GM21367 (cell line): Measurements from ENCODE around the gene EPHA1.

ENCODE experiments used
- ATAC-seq: cut with Tn5 transposase; IDR thresholded peaks from one replicate; pipeline ENCODE4 v1.9.1; 2021; ENCODE audit not compliant: unreplicated experiment

Gene EPHA1

DNA sequence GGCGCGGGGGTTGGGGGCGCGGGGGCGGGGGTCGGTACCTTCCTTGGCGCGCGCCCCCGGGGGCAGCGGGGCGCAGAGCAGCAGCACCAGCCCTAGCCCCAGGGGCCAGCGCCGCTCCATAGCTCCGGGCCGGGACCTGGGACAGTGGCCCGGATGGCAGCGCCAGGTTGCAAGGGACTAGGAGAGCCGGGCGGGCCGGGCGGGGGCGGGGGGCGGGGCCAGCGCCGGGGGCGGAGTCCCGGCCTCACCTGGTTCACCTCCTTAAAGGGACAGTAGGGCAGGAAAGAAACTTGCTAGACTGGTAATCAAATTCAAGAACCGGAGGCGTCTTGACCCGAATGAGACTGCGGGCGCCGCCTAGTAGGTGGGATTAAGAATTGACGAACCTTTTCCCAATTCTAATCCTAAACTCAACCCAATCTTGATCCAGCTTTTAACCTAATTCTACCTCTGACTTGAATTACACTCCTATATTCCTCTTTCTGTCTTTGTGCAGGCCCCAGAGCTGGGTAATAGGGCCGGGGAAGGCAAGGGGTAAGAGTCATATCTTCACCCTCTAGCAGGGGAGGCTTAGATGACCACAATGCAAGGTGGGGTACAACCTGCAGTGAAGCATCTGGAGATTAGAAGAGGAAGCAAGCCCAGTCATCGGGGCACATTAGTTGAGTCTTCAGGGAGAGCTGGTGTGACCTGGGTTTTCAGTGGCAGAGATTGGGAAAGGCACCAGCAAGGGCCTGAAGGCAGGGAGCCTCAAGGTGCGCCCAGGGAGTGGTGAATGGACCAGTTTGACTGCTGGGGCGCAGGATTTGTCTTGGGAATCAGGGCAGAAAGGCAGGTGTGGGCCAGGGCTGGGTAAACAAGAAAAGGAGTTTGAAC, at the start of gene EPHA1:
EPHA1 (minus strand) TSS at position 171 of the 876 bp plus-strand sequence; CDS start at position 120, 51 bp downstream.
- ATAC-seq = no peak

DNA sequence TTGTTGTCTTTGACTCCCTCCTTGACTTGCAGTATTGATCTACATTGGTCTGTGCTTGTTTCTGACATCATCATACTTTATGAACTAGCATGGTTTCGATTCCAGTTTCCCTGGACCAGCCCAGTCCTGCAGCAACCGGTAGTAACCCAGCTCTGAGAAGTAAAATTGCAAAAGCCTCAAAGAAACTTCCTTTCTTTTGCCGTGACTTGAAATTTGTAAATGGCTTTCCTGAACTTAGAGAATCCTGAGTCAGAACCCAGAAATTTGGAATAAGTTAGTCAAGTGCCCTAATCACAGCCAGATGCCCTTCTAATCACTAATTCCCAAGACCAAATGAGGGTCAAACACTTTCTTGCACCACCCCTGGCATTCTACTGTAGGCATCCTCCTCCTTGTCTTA, 49.6 kb upstream of the EPHA1 start:
- ATAC-seq = no peak

DNA sequence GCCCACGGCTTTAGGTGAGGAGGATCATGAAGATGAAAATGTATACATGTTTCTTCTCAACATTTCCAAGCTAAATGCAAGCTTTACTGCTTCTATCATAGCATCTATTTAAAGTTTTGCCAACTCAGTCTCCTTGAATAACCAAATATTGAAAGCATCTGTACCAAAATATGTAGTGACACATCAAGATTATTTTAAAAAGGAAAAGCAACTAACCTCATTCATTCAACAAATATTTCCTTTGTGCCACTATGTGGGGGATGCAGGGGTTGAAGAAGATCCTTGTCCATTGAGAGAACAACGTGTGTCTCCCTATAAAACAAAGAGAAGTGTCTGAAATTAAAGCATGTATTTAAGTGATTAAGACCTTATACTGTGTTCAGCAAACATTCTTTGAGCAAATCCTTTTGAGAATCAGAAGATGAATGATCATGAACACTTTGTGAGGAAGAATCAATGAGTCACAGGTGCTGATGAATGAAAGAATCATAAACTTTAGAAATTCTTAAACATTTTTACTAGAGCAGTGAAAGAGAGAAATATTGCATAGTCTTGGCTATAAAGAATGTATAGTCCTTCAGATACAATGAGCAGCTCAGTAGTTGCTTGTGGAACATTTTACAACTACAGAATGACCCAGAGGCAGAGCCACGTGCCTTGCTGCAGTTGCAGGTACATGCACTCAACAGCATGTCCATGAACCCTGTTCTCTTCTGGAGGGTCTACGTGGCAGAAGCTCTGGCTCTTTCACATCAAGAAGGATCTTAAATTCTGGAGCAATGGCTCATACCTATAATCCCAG, 48.5 kb upstream of the EPHA1 start:
- no peak for ATAC-seq

DNA sequence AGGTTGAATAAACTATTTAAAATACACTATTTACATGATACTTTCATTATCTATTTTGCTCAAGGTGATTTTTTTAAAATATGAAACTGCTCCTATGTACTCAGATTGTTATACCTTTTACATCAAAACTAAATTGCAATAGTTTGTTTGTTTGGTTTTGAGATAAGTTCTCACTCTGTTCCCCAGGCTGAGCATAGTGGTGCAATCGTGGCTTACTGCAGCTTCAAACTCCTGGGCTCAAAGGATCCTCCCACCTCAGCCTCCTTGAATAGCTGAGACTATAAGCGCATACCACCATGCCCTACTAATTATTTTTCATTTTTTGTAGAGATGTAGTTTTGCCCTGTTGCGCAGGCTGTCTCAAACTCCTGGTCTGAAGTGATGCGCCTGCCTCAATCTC, 47.3 kb upstream of the EPHA1 start:
- no peak for ATAC-seq

DNA sequence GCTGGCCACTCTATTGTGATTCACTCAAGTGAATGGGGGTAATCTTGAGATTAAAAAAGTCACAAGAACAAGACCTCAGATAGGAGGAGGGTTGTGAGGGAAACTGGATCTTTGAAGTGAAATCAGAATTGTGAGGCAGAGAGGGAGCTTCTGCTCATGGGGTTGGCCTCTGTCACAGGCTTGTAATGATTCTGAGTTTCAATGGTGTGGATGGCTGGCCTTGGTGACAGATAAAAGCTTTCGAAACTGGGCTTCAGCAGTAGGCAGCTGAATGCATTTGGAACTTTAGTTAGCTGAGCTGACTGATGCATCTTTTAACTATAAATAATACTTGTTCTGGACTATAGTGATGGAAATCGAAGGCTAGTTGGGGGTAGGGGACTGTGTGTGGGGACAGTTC, 46.8 kb upstream of the EPHA1 start:
- no peak for ATAC-seq

DNA sequence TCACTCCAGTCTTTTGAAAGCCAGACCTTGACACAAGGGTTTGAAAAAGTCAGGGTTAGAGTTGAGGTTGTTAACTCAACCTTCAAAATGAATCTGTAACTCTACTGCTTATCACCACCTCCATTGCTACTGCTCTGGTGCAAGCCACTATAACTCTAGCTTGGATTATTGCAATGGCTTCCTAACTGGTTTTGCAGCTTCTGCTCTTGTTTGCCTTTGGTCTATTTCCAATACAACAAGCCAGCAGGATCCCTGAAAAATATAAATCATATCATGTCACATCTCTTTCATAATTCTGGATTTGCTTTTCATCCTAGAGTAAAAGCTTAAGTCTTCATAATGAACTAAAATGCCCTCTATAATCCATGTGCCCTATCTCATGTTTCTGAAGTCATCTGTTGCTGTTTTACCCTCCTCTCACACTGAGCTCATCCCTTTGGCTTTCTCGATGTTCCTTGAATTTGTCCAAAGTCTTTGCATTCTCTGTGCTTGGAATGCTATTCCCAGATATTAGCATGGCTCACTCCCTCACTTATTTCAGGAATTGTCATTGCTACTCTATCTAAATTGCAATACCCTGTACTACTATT, 45.5 kb upstream of the EPHA1 start:
- ATAC-seq = no peak

DNA sequence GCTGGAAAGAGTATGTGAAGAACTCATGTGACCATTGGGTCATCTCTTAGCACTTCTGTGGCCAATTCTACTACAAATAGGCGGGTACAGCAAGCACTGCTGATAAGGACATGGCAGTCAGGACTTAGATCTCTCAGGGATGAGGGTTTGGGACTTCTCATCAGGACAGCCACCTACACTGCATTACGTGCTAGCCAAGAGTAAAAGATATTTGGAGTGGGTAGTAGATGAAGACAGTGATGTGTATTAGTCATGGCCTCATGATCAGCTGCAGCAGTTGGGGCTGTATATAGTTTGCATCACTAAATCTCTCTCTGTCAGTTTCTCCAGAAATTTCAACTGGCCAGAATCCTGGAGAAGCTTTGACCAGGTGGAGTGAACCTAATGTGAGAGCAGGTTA, 43.8 kb upstream of the EPHA1 start:
- ATAC-seq = no peak

DNA sequence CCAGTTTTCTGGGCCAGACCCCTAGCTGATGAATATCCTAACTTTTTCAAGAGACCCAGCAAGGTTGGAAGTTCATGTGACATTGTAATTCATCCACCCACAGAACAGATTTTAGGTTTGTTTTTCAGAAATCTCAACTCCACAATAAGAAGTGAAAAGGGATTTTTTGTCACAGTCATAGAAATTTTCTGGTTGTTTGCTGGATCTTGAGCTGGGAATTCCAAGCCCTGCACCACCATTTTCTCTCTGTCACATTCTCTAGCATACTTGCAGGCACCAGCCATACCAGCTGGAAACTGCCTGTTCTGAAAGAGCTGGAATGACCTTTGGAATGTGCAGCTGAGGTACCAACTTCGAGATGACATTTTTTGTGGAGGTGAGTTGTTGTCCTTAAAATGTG, 43.1 kb upstream of the EPHA1 start:
- ATAC-seq = no peak

DNA sequence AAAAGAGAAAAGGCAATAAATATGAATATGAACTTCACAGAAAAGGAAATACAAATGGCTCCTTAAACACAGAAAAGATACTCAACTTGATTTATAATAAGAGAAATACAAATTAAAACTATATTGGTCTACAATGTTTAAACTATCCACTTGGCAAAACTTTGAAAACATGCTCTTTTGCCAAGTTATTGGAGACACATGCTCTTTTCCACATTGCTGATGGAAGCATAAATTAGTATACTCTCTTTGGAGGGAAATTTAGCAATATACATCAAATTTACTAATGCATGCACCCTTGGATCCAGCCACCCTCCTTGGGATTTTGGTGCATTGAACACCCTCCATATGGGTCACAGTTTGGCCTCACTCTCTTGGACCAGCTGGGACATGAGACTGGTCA, 42.5 kb upstream of the EPHA1 start:
- no peak for ATAC-seq

DNA sequence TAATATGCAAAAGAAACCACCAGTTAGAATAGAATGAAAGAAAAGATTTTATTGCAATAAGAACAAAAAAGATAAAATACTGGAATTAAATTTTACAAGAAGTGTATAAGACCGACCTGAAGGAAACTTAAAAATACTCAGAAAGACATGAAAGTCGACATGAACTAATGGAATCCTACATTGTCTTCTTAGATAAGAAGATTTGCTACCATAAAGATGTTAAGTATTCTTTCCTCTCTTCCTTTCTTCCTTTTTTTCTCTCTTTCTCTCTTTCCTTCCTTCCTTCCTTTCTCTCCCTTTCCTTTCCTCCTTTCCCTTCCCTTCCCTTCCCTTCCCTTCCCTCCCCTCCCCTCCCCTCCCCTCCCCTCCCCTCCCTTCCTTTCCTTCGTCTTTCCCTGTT, 41.1 kb upstream of the EPHA1 start:
- no peak for ATAC-seq

DNA sequence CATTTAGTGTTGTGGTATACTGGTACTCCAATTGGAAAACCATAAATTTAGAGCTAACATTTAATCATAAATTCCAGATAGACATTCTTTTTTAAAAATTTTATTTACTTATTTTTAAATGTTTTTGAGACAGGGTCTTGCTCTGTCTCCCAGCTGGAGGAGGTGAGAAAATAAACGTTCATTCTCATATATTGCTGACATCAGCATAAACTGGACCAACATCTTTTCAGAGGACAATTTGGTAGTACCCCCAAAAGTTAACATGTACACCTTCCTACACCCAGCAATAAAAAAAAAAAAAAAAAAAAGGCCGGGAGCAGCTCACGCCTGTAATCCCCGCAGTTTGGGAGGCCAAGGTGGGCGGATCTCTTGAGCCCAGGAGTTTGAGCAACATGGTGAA, 39.8 kb upstream of the EPHA1 start:
- no peak for ATAC-seq

DNA sequence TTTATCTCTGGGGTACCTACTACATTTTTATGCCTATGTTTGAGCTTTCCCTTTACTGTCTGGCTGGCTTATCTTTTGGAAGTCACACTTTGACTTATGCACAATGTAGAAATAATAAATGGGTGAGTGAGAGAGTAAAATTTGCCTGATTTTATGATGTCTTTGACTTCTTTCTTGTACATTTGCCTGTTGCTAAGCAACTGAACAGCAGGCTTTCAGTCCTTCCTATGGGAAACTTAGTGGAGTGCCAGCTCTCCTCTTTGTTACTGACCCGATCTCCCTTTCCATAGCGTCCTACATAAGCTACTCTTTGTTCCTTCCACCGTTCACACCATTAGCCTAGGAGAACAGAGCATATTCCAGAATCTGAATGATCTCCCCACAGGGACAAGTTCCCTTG, 38.8 kb upstream of the EPHA1 start:
- no peak for ATAC-seq

DNA sequence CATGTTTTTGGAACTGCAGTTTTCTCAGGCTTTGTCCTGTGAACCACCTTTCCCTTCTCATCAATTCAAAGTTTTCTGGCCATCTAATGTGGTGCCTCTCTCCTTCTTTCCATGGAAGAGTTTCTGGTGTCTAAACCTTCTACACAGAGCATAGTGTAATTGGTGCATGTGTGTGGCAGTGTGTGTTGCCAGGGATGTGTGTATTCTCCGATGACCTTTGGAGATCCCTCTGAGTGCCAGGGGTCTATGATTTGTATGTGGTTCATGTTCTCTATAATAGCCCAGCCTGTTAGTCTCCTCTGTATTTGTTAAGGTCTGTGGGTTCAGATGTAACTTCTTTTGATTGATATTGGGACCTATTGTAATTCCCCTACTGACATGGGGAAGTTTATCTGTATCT, 36.1 kb upstream of the EPHA1 start:
- no peak for ATAC-seq

DNA sequence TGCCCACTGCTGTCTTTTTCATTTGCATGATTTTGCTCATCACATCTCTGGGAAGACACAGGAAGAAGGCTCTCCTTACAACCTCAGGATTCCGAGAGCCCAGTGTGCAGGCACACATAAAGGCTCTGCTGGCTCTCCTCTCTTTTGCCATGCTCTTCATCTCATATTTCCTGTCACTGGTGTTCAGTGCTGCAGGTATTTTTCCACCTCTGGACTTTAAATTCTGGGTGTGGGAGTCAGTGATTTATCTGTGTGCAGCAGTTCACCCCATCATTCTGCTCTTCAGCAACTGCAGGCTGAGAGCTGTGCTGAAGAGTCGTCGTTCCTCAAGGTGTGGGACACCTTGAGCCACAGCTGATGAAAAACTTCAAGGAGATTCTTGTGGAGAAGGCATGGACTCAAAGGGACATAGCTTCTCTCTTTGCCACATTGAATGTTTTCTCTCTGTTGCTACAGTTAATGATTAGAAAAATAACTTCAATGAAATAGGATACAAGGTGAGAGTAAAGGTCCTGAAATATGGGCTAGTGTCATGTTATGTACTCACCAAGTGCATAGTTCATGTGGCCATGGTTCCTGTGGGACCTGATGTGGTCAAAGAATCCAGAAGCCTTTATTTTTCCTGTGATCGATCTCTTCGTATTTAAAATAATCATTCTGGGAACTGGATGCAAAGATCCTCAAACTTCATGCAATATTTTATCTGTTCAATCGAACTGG, 35.6 kb upstream of the EPHA1 start:
- ATAC-seq = no peak

DNA sequence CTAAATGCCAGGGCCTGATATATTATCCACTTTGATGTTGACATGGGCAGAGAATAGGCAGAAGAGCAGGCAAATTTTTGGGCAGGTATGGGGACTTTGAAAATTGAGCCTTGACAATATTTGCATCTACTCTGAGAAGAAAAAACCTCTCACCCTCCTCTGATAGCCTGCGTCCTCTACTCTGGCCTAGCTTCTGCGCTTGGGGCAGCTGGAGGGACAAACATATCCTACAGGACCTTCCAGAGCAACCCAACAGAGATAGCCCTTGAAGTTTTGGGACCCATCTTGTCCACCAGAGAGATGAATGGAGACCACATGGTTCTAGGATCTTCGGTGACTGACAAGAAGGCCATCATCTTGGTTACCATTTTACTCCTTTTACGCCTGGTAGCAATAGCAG, 34.5 kb upstream of the EPHA1 start, which contains the start of gene TAS2R60:
TAS2R60 (plus strand) TSS at position 301 of the 400 bp plus-strand sequence; CDS start at position 301, 0 bp downstream.
- no peak for ATAC-seq

DNA sequence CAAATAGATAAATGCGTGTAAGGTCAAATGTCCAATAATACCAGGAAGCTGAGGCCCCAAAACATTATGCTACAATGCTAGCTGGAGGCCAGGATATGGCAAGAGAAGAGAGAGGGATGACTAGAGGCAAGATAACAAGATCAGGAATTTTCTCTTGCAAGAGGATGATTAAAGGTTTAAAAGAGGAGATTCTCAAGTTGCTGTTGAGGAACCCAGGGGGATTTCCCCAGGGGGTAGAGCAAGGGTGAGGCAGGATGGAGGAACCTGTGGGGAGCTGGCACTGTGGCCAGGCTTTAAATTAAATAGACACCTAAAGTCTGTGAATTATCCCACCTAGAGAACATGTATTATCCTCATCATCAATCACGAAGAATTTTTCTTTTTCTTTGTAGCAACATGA, 31.2 kb upstream of the EPHA1 start:
- ATAC-seq = no peak

DNA sequence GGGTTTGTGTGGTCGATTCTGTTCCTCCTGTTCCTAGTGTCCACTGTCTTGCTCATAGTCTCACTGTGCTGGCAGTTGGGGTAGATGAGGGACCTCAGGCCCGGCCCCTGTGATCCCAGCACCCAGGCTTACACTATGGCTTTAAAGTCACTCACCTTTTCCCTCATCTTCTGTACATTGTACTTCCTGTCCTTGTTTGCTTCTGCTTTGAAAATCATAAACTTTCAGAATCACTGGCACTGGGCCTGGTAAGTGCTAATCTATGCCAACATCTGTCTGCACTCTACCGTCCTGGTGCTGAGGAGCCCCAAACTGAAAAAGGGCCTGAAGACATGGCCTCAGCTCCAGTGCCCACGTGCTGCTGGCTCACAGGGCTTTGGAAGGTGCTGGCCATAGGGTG, 28.9 kb upstream of the EPHA1 start:
- peak; percentile 50 for ATAC-seq

DNA sequence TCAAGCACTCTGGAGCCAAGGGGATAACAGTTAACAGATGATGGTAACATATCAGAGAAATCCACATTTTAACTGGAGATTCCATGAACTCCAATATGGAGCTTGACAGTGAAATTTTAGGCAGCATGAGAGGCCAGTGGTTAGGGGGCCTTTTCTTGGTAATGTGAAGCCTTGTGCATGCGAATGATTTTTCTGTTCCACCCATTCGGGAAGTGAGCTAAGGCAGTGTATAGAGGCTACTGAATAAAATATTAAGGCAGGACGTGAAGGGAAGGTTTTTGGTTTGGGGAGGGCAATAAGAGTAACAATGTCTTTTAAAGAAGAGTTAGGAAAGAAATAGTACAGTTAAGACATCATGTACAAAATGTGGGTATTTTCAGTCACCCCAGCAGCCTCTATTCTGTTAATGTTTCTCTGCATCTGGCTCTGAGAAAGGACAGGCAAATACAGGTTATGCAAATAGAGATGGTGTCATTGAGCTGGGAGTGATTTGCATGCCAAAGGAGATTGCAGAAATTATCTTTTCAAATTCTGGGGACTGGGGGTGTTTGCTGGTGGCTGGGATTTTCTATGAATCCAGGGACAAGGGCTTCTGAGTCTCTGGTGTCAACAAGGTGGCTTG, 27.8 kb upstream of the EPHA1 start:
- peak; percentile 84 for ATAC-seq

DNA sequence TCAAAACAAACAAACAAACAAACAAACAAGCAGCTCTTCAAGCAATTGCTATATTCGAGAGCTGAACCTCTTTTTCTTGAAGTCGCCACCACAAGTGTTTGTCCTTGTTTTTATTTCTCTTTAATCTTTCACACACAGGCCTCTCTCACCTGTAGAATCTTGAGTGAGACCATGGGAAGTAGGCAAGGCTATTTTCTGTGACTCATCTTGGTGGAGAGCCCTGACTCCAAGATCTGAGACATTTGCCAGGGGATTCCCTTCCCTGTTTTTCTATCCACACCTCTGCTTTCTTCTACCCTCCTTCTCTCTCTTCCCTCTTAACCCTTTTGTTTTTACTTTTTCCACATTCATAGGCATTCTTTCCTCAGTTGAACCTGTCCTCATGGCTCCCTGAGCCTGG, 26.6 kb upstream of the EPHA1 start:
- ATAC-seq = no peak

DNA sequence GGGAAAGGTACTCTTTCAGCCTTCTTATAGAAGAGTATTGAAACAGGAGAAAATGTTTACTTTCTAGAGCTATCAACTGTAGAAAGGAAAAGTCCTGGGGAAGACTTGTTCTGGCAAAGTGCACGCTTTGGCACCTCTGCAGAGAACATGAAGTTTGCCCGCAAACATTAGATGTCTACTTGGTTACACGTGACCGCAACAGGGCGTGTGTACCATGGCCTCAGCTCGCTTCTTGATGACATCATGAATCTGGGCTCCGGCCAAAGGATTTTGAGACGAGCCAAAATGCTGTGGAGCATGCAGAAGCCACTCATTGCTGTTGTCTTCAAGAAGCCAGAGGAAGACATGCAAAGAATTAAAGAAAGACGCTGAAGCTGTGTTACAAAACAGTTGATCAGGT, 26.0 kb upstream of the EPHA1 start:
- no peak for ATAC-seq

DNA sequence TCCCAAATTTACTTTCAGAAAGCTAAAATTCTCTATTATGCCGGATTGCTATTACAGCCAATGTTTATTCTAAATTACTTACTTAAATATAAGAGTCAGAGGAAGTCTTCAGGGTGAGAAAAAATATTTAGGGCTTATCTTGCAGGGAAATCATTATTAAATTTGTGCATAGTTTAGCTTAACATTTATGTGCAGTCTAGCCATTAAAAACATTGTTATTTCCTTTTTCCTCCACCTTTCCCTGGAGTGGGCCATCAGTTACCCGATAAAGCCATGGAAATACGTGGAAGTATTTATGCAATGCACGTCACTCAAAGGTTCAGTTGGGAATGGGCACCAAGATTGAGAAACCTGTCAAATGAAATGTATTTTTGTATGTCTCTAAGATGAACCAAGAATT, 25.1 kb upstream of the EPHA1 start:
- ATAC-seq = no peak
